Endothelial cell of umbilical vein (primary cell): ENCODE results near the gene HOMER1. TPM values are rescaled to one million over a fixed set of nuclear protein-coding genes. Genes with fewer than 3 reads are reported as not detected.
A peak's percentile ranks its signal among the peaks of the same experiment; 100 is the strongest.

Experiments
- BruUV-seq: library from RNA; stranded (reverse); fragments of 400-500 nt; replicated peaks from 2 replicates; lab custom pipeline; 2021; lab: Mats Ljungman, UMichigan
- CTCF ChIA-PET: fragments of 300-600, 350-600 bp; sonication (Branson Sonifier 250); formaldehyde crosslinking; loops from one replicate; lab custom pipeline; 2021; ENCODE audit warnings: antibody characterized with exemption, inconsistent platforms; lab: Charles Lee
- POLR2A ChIA-PET: fragments of 300-600, 350-600 bp; sonication (Branson Sonifier 250); formaldehyde crosslinking; loops from one replicate; lab custom pipeline; 2021; ENCODE audit warnings: antibody characterized with exemption, inconsistent platforms; lab: Charles Lee
- DNase-seq: peaks from one replicate; pipeline ENCODE4 v3.0.0-alpha.2; 2011; ENCODE audit warnings: low read depth, low spot score
- FAIRE-seq: peaks from 2 replicates; lab custom pipeline; 2011; peaks lifted over from hg19 to GRCh38; lab: Jason Lieb, UNC
- H2AFZ ChIP-seq: 2 replicates; pipeline ENCODE4 v1.6.0; 2012; ENCODE audit warnings: low read depth, low read length, control low read depth, inconsistent platforms
- H3K27ac ChIP-seq: 2 replicates; pipeline ENCODE4 v1.5.1; 2011; ENCODE audit warnings: low read depth, mild to moderate bottlenecking, control low read depth, low read length, moderate library complexity; ENCODE audit not compliant: insufficient read depth
- H3K27me3 ChIP-seq, 2 experiments: 2 replicates each; pipeline versions ENCODE4 v1.6.0 to v1.6.1; 2011; ENCODE audit warnings: low read length in 2 of 2, mixed read lengths in 1 of 2; ENCODE audit not compliant: control insufficient read depth in 2 of 2, insufficient read depth in 2 of 2
- H3K36me3 ChIP-seq, 2 experiments: 2 replicates in 1 of 2; 3 replicates in 1 of 2; pipeline ENCODE4 v1.5.1; 2011; ENCODE audit warnings: low read length in 2 of 2, mild to moderate bottlenecking in 1 of 2, moderate library complexity in 1 of 2; ENCODE audit not compliant: control insufficient read depth in 2 of 2, insufficient read depth in 2 of 2; ENCODE audit errors: extremely low read depth in 1 of 2
- H3K4me1 ChIP-seq: 3 replicates; pipeline ENCODE4 v1.5.1; 2011; ENCODE audit warnings: mild to moderate bottlenecking, low read length; ENCODE audit not compliant: control insufficient read depth, insufficient read depth; ENCODE audit errors: extremely low read depth
- H3K4me2 ChIP-seq: 2 replicates; pipeline ENCODE4 v1.6.1; 2011; ENCODE audit warnings: low read length, control low read depth, mixed read lengths; ENCODE audit not compliant: insufficient read depth
- H3K4me3 ChIP-seq, 3 experiments: fragments of 200-600 bp in 1 of 3; sonication (generic), shearing (Covaris generic) in 1 of 3; replicated peaks in 1 of 3; 2 replicates each; pipeline ENCODE4 v1.5.1; 2011 to 2016; ENCODE audit warnings: control low read depth in 3 of 3, low read length in 3 of 3, mild to moderate bottlenecking in 2 of 3, inconsistent platforms in 1 of 3, low read depth in 1 of 3, moderate library complexity in 1 of 3; ENCODE audit not compliant: insufficient read depth in 1 of 3
- H3K79me2 ChIP-seq: 2 replicates; pipeline ENCODE4 v1.6.0; 2012; ENCODE audit warnings: low read length, inconsistent platforms; ENCODE audit not compliant: control insufficient read depth, insufficient read depth
- H3K9ac ChIP-seq: replicated peaks from 2 replicates; pipeline ENCODE3; 2011; ENCODE audit warnings: low read length, control low read depth; ENCODE audit not compliant: insufficient read depth; ENCODE audit errors: extremely low read depth
- H3K9me1 ChIP-seq: replicated peaks from 3 replicates; pipeline ENCODE4 v1.6.0; 2011; ENCODE audit warnings: mild to moderate bottlenecking, low read length; ENCODE audit not compliant: control insufficient read depth, insufficient read depth; ENCODE audit errors: extremely low read depth
- H3K9me3 ChIP-seq: replicated peaks from 2 replicates; pipeline ENCODE4 v1.5.1; 2012; ENCODE audit warnings: low read length, inconsistent platforms; ENCODE audit not compliant: control insufficient read depth, insufficient read depth
- H4K20me1 ChIP-seq: replicated peaks from 2 replicates; pipeline ENCODE3; 2011; ENCODE audit warnings: mild to moderate bottlenecking, low read length; ENCODE audit not compliant: control insufficient read depth, insufficient read depth; ENCODE audit errors: extremely low read depth
- CTCF ChIP-seq, 2 donors: IDR thresholded peaks; 1 replicate in 1 of 2; 2 replicates in 1 of 2; pipeline ENCODE4 v1.5.1; 2011; ENCODE audit warnings: low read length in 2 of 2, mild to moderate bottlenecking in 2 of 2, moderate library complexity in 2 of 2, control low read depth in 1 of 2, inconsistent platforms in 1 of 2, low read depth in 1 of 2; ENCODE audit not compliant: insufficient read depth in 1 of 2; ENCODE audit errors: extremely low read depth in 1 of 2
- EZH2 ChIP-seq: IDR thresholded peaks from 2 replicates; pipeline ENCODE4 v1.6.1; 2012; ENCODE audit warnings: borderline replicate concordance, low read depth, mild to moderate bottlenecking, moderate library complexity, low read length, inconsistent platforms; ENCODE audit not compliant: severe bottlenecking
- FOS ChIP-seq: IDR thresholded peaks from 2 replicates; pipeline ENCODE4 v1.6.1; 2011; ENCODE audit warnings: mild to moderate bottlenecking, low read length, moderate library complexity, borderline replicate concordance; ENCODE audit not compliant: insufficient read depth
- GATA2 ChIP-seq: IDR thresholded peaks from 2 replicates; pipeline ENCODE4 v1.7.0; 2011; ENCODE audit warnings: low read depth, mild to moderate bottlenecking, moderate library complexity, mixed read lengths, low read length; ENCODE audit not compliant: insufficient read length, insufficient read depth
- JUN ChIP-seq: IDR thresholded peaks from 2 replicates; pipeline ENCODE4 v1.6.1; 2011; ENCODE audit warnings: borderline replicate concordance, low read depth; ENCODE audit not compliant: insufficient read length, insufficient read depth
- MAX ChIP-seq: IDR thresholded peaks from 2 replicates; pipeline ENCODE4 v1.6.1; 2011; ENCODE audit not compliant: insufficient read depth, insufficient read length
- MYC ChIP-seq: IDR thresholded peaks from one replicate; pipeline ENCODE4 v1.6.1; 2011; ENCODE audit warnings: mild to moderate bottlenecking, low read depth, low read length
- POLR2A ChIP-seq: IDR thresholded peaks from 2 replicates; pipeline ENCODE4 v1.6.1; 2012; ENCODE audit warnings: low read depth, mild to moderate bottlenecking, control low read depth, low read length
- POLR2AphosphoS5 ChIP-seq: IDR thresholded peaks from 2 replicates; pipeline ENCODE4 v1.6.1; 2012; ENCODE audit warnings: low read depth, mild to moderate bottlenecking, control low read depth, low read length, moderate library complexity; ENCODE audit not compliant: insufficient read depth
- dilution Hi-C: fragments of 300-500 bp; cut with MboI; formaldehyde crosslinking; loops from one replicate; pipeline ENCODE4 v1.15.0; 2019; ENCODE audit warnings: low sequenced_read_pairs; ENCODE audit not compliant: extremely low pct_ligation_motif_present
- intact Hi-C: fragments of 100-400 bp; cut with micrococcal nuclease; formaldehyde crosslinking; loops from one replicate; pipeline ENCODE4 v1.10.0; 2022
- polyA plus RNA-seq, 4 experiments: library from polyadenylated mRNA; depleted of rRNA in 3 of 4; stranded (reverse) in 3 of 4; unstranded in 1 of 4; fragments of >200 nt; gene quantifications; 2 replicates each; pipeline versions ENCODE4 v1.2.1 to v1.2.3, GENCODE V29; 2011 to 2012; ENCODE audit warnings: missing spikeins in 1 of 4
- total RNA-seq: library from RNA; stranded (reverse); gene quantifications from 2 replicates; pipeline ENCODE4 v1.2.3, GENCODE V29; 2021

The HOMER1 gene
- total and polyA plus RNA-seq, 2 donors (not counting 3 experiments of a cell fraction or from before 2014, with no cell fraction given) = 0.57 to 3.9 TPM

GRCh38 chr5:79512049-79512448 is 1.9 kb downstream of the HOMER1 start:
- Histone ChIP-seq H3K4me2 (peak overlapping the region; percentile 86), H3K9me1 (no peaks in the 10 kb centered on the region), H3K9me3 (no peaks in the 10 kb centered on the region), H4K20me1 (no peaks in the 10 kb centered on the region), H3K4me1 (peaks cover 27% of the 10 kb centered on the region), H3K36me3 (no peaks in the 10 kb centered on the region), H3K79me2 (no peaks in the 10 kb centered on the region), H3K9ac (no peak overlapping the region), H2AFZ (peak overlapping the region; percentile 67), H3K27me3 (peaks cover 0 to 2% of the 10 kb centered on the region in 2 experiments), H3K27ac (no peak overlapping the region), H3K4me3 (peak overlapping the region; percentile 80 to 89 (median 87))
- intact Hi-C loops = loop anchor here (2.0 to 10.0 kb wide), 5 partner anchors 275 to 1150 kb away; partner anchors contain the start of genes ARSB, JMY, SCAMP1 and SERINC5
- ChIA-PET POLR2A (no interaction called here), CTCF (interaction anchor here (1.1 to 2.6 kb wide), 5 partner anchors 12 to 491 kb away, joined by 3 to 12 read pairs (median 6); no protein-coding TSS in a partner anchor)
- BruUV-seq = TSS peak; percentile 26
- FAIRE-seq = peak; percentile 44
- dilution Hi-C loops = no loop called here
- DNase-seq = peak; percentile 28
- TF ChIP-seq EZH2 (no peak), FOS (no peak), MYC (no peak), GATA2 (no peak), JUN (no peak), MAX (no peak), POLR2AphosphoS5 (no peak), CTCF (IDR thresholded peaks at IDR 0.05; ENCODE audit: extremely low read depth in 1 of 2, insufficient read depth in 1 of 2, low read depth in 1 of 2, low read length in 2 of 2) (no peak), POLR2A (no peak)
